A549 (cell line): ENCODE measurements around the gene PLIN5. TPM values are rescaled to one million over a fixed set of nuclear protein-coding genes. Genes with fewer than 3 reads are reported as not detected.

ENCODE experiments used
- ATAC-seq, 2 experiments: fragments of 200-7000 bp in 1 of 2; fragments of >200 bp in 1 of 2; cut with Nextera tagmentation in 1 of 2; cut with Tn5 transposase in 1 of 2; 3 replicates each; pipeline versions ENCODE4 v1.8.0 to v1.9.1; 2018 to 2020; ENCODE audit warnings: mild to moderate bottlenecking in 1 of 2, moderate library complexity in 1 of 2
- CTCF ChIA-PET: fragments of 300-600 bp; sonication (Branson Sonifier 250); formaldehyde crosslinking; extraction: SDS; loops from one replicate; lab custom pipeline; 2021; ENCODE audit warnings: antibody characterized with exemption, inconsistent platforms; lab: Yijun Ruan, JAX
- POLR2A ChIA-PET: fragments of 350-600 bp; formaldehyde crosslinking; extraction: SDS; loops from one replicate; lab custom pipeline; 2021; ENCODE audit warnings: antibody characterized with exemption, inconsistent platforms; lab: Yijun Ruan, JAX
- DNase-seq, 2 experiments: peaks; one replicate each; pipeline versions ENCODE4 v3.0.0 to v3.0.0-alpha.2; 2011 to 2016; ENCODE audit warnings: low read depth in 1 of 2, low spot score in 1 of 2
- FAIRE-seq: peaks from 2 replicates; lab custom pipeline; 2011; peaks lifted over from hg19 to GRCh38; lab: Jason Lieb, UNC
- H3K27ac ChIP-seq, 2 experiments: fragments of >200 bp; sonication (Bioruptor Twin); formaldehyde crosslinking; 3 replicates each; pipeline ENCODE4 v1.5.1; 2016 to 2017
- H3K4me1 ChIP-seq: fragments of >200 bp; sonication (Bioruptor Twin); formaldehyde crosslinking; 3 replicates; pipeline ENCODE4 v1.6.1; 2016
- H3K4me2 ChIP-seq: fragments of >200 bp; sonication (Bioruptor Twin); formaldehyde crosslinking; 3 replicates; pipeline ENCODE4 v1.6.1; 2016
- H3K4me3 ChIP-seq: fragments of >200 bp; sonication (Bioruptor Twin); formaldehyde crosslinking; 3 replicates; pipeline ENCODE4 v1.5.1; 2016
- H3K9me3 ChIP-seq: fragments of >200 bp; sonication (Bioruptor Twin); formaldehyde crosslinking; 3 replicates; pipeline ENCODE4 v1.6.1; 2016
- EHMT2 ChIP-seq: fragments of 200-600 bp; sonication (generic); IDR thresholded peaks from 2 replicates; pipeline ENCODE4 v1.6.1; 2016; ENCODE audit warnings: antibody characterized with exemption, low read depth, mild to moderate bottlenecking, moderate library complexity
- GATA3 ChIP-seq: IDR thresholded peaks from 2 replicates; pipeline ENCODE4 v1.6.1; 2012; ENCODE audit warnings: borderline replicate concordance
- JUN ChIP-seq, 2 experiments: fragments of >200 bp; sonication (Bioruptor Twin); formaldehyde crosslinking; IDR thresholded peaks; 2 replicates in 1 of 2; 3 replicates in 1 of 2; pipeline ENCODE4 v1.6.1; 2016 to 2017
- MAFK ChIP-seq: fragments of 450-650 bp; IDR thresholded peaks from 2 replicates; pipeline ENCODE4 v1.6.1; 2014; ENCODE audit not compliant: partially characterized antibody
- MAX ChIP-seq: IDR thresholded peaks from 2 replicates; pipeline ENCODE4 v1.6.1; 2012
- MAZ ChIP-seq: fragments of 150-350 bp; IDR thresholded peaks from 2 replicates; pipeline ENCODE4 v1.6.1; 2014; ENCODE audit warnings: antibody characterized with exemption, low read depth, low read length, borderline replicate concordance
- NPAS2 ChIP-seq: fragments of 250-450 bp; sonication (Bioruptor Pico); IDR thresholded peaks from 2 replicates; pipeline ENCODE4 v1.8.0; 2022; ENCODE audit warnings: mild to moderate bottlenecking, moderate library complexity, borderline replicate concordance
- RAD21 ChIP-seq, 2 experiments: fragments of >200 bp in 1 of 2; sonication (Bioruptor Twin) in 1 of 2; formaldehyde crosslinking in 1 of 2; IDR thresholded peaks in 1 of 2; conservative IDR thresholded peaks in 1 of 2; 2 replicates in 1 of 2; 3 replicates in 1 of 2; pipeline ENCODE4 v1.6.1; 2012 to 2018; ENCODE audit warnings: inconsistent platforms in 1 of 2
- RNF2 ChIP-seq: fragments of 200-600 bp; sonication (generic); IDR thresholded peaks from 2 replicates; pipeline ENCODE4 v1.6.1; 2016; ENCODE audit warnings: low read depth, mild to moderate bottlenecking, antibody characterized with exemption, moderate library complexity, borderline replicate concordance
- TP53 ChIP-seq: fragments of 250-450 bp; sonication (Bioruptor Pico); IDR thresholded peaks from 2 replicates; pipeline ENCODE4 v1.5.0; 2021; ENCODE audit warnings: mild to moderate bottlenecking, moderate library complexity
- ZFP36 ChIP-seq: fragments of 450-650 bp; IDR thresholded peaks from 2 replicates; pipeline ENCODE4 v1.6.1; 2014; ENCODE audit warnings: borderline replicate concordance; ENCODE audit not compliant: partially characterized antibody
- WGBS: methylation state at CpG from one replicate; pipeline ENCODE4 v1.1.6; 2017; ENCODE audit errors: missing lambda C conversion rate; 5-methylcytosine and 5-hydroxymethylcytosine counted together
- polyA plus RNA-seq, 4 experiments: library from polyadenylated mRNA; depleted of rRNA in 3 of 4; stranded (reverse); fragments of >200 nt; fragmentation: RNase III in 1 of 4; extraction: RNeasy Plus Mini Kit Qiagen cat#74134 plus additional on column Dnase treatment in 1 of 4; gene quantifications; 2 replicates in 3 of 4; 3 replicates in 1 of 4; pipeline ENCODE4 v1.2.3, GENCODE V29; 2011 to 2017
- TF ChIP-seq, protein P1 (sequence below): fragments of 450-650 bp; IDR thresholded peaks from 2 replicates; pipeline ENCODE4 v1.6.1; 2014; ENCODE audit warnings: antibody characterized with exemption
- TF ChIP-seq, protein P2 (sequence below): fragments of >200 bp; sonication (Bioruptor Twin); formaldehyde crosslinking; IDR thresholded peaks from 3 replicates; pipeline ENCODE4 v1.5.1; 2016

PLIN5 gene
- polyA plus RNA-seq, 2 of the 4 experiments (the other 2 are of a cell fraction): 0.08 to 0.25 TPM

- no peak for ATAC-seq
- FAIRE-seq: no peak
- peak overlapping the region; percentile 95 for H3K4me2 ChIP-seq
Measured at GRCh38 chr19:4580961-4581665, 46.1 kb upstream of the PLIN5 start.

DNA sequence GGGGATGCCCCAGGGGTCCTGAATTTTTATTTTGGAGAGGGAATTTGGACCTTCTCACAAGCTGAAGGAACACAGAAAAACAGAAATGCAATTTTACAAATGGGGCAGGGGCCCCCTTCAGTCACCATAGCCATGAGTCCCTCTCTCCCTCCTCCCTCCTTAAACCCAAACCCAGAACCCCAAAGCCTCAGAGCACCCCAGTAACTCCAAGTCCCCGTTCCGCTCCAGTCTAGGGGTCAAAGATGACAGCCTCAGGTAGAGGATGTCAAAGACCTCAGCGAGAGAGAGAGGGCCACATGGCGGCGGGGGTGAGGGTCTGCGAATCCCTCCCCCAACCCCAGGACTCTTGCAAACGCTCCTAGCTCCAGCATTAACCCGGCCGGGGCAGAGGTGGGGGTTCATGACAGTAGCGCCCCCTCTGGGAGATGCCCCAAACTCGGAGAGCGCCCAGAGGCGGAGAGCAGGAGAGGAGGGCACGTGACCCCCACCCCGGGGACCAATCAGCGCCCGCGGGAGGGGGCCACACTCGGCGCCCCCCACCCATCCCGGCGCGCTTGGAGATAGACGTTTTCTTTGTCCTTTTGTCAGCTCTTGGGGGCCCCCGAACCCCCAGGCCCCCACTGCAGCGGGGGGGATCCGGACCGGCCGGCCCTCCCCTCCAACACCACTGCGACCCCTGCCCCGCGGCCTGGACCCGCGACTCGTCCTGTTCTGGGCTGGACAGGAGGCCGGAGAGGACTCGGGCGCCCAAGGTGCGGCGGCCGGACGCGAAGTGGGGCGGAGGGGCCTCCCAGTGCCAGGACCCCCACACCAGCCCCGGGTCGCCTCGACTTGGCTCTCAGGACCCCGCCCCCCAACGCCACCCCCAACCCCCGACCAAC lies 45.2 kb upstream of the PLIN5 start:
- peak overlapping the region; percentile 75 for H3K4me3 ChIP-seq
- no peaks in the 10 kb centered on the region for H3K9me3 ChIP-seq
- DNase-seq (no peak), FAIRE-seq (no peak), ATAC-seq (no peak)
- H3K27ac ChIP-seq: peak overlapping the region; percentile 79 to 98; a peak in 5 of 6 replicates
- 72% methylated on average over 2 of the region's 50 CpGs for WGBS
- H3K4me1 ChIP-seq: peaks cover 39% of the 10 kb centered on the region
- CTCF ChIA-PET: interaction anchor here (1.3 to 5.6 kb wide), 4 partner anchors 12 to 57 kb away, joined by 3 to 62 read pairs (median 22); no protein-coding TSS in a partner anchor
- peak overlapping the region; percentile 95 for H3K4me2 ChIP-seq
- no peak for TF ChIP-seq EHMT2
- no peak for TF ChIP-seq JUN (IDR thresholded peaks at IDR 0.05)
- TF ChIP-seq, protein P1, sequence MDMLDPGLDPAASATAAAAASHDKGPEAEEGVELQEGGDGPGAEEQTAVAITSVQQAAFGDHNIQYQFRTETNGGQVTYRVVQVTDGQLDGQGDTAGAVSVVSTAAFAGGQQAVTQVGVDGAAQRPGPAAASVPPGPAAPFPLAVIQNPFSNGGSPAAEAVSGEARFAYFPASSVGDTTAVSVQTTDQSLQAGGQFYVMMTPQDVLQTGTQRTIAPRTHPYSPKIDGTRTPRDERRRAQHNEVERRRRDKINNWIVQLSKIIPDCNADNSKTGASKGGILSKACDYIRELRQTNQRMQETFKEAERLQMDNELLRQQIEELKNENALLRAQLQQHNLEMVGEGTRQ: peak; percentile 71
- TF ChIP-seq, protein P2, sequence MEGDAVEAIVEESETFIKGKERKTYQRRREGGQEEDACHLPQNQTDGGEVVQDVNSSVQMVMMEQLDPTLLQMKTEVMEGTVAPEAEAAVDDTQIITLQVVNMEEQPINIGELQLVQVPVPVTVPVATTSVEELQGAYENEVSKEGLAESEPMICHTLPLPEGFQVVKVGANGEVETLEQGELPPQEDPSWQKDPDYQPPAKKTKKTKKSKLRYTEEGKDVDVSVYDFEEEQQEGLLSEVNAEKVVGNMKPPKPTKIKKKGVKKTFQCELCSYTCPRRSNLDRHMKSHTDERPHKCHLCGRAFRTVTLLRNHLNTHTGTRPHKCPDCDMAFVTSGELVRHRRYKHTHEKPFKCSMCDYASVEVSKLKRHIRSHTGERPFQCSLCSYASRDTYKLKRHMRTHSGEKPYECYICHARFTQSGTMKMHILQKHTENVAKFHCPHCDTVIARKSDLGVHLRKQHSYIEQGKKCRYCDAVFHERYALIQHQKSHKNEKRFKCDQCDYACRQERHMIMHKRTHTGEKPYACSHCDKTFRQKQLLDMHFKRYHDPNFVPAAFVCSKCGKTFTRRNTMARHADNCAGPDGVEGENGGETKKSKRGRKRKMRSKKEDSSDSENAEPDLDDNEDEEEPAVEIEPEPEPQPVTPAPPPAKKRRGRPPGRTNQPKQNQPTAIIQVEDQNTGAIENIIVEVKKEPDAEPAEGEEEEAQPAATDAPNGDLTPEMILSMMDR: peak; percentile 18; the same call in 1 of the 3 replicates
- no peak for TF ChIP-seq TP53 (CRISPR knock-in tag)
- no peak for TF ChIP-seq GATA3
- no peak for TF ChIP-seq NPAS2 (CRISPR knock-in tag)
- POLR2A ChIA-PET: no interaction called here

More at GRCh38 chr19:4580961-4581665, 46.1 kb upstream of the PLIN5 start:
- no peak for DNase-seq
- Histone ChIP-seq H3K4me3 (peak overlapping the region; percentile 75), H3K27ac (peak overlapping the region; percentile 79 to 98), H3K4me1 (peaks cover 31% of the 10 kb centered on the region), H3K9me3 (no peaks in the 10 kb centered on the region)
- TF ChIP-seq MAX: 0 out of 2 replicates have a peak, but pooled peaks have one; percentile 0
- no peak for TF ChIP-seq MAZ
- POLR2A ChIA-PET: no interaction called here
- no CpG with 5 or more reads among the region's 62 CpGs for WGBS
- CTCF ChIA-PET: interaction anchor here (0.7 to 5.6 kb wide), 4 partner anchors 13 to 56 kb away, joined by 3 to 62 read pairs (median 22); partner anchors contain the start of gene SEMA6B

DNA sequence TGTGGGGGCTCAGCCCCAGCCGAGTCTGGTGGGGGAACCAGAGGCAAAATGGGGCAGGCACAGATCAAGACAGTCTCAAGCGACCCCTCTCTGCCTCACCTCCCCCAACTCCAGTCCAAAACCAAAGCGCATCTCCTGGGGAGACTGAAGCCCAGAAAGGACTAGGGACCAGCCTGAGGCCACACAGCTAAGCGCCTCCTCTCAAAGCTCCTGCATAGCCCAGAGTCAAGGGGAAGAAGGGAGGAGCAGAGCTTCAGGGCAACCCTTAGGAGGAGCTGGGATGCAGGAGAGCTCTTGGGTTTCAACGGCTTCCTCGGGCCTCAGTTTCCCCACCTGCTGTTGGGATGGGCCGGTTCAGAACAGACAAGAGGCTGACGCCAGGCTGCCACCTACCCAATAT lies 44.4 kb upstream of the PLIN5 start:
- TF ChIP-seq ZFP36 (peak; percentile 33), RAD21 (conservative IDR thresholded peaks at IDR 0.05 in 1 of 2, IDR thresholded peaks at IDR 0.05 in 1 of 2) (no peak), MAFK (no peak), RNF2 (no peak)
- Histone ChIP-seq H3K4me3 (no peak overlapping the region), H3K27ac (peak overlapping the region in 1 of 2 experiments; percentile 37; a peak in 2 of 6 replicates), H3K4me1 (peaks cover 41% of the 10 kb centered on the region), H3K4me2 (no peak overlapping the region), H3K9me3 (no peaks in the 10 kb centered on the region)
- ChIA-PET POLR2A (no interaction called here), CTCF (interaction anchor here (0.5 to 5.6 kb wide), 6 partner anchors 11 to 58 kb away, joined by 3 to 62 read pairs (median 10); no protein-coding TSS in a partner anchor)
- WGBS: 59% methylated on average over 6 of the region's 8 CpGs
- no peak for FAIRE-seq
- ATAC-seq: no peak
- no peak for DNase-seq
